NCI-H526 (cell line): Measurements from ENCODE around the gene TMEM190.

Source experiments
- DNase-seq, 2 experiments: peaks; one replicate each; lab custom pipeline; 2025; lab: John Stamatoyannopoulos, UW

The TMEM190 gene

GRCh38 chr19:55423225-55424005 lies 46.8 kb downstream of the TMEM190 start:
- DNase-seq: no peak

- no peak for DNase-seq
Observed at GRCh38 chr19:55424518-55424917, 47.9 kb downstream of the TMEM190 start.

DNA sequence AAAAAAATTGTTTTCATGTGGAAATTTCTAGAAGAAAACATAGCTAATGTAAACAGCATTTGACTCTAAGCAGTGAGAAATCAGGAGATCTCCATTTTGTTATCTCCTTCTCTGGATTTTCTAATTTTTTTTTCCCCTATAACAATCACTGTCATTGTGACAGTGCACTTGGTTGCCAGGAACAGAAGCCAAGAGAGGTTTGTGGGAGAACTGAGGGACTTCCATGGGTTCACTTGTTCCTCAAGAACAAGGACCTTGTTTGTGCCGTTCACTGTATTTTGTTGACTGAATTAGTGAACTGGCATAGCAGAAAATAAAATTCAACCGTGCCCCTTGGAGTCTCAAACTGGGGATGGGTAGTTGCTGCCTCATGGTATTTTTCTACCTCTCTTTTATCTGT lies 49.4 kb downstream of the TMEM190 start:
- no peak for DNase-seq
